DMS79 (cell line): ENCODE data around the gene LAMA5.

Experiments used
- DNase-seq: peaks from one replicate; lab custom pipeline; 2025; lab: John Stamatoyannopoulos, UW

The LAMA5 gene

GRCh38 chr20:62301773-62302340, 65.3 kb downstream of the LAMA5 start:
- no peak for DNase-seq

DNA sequence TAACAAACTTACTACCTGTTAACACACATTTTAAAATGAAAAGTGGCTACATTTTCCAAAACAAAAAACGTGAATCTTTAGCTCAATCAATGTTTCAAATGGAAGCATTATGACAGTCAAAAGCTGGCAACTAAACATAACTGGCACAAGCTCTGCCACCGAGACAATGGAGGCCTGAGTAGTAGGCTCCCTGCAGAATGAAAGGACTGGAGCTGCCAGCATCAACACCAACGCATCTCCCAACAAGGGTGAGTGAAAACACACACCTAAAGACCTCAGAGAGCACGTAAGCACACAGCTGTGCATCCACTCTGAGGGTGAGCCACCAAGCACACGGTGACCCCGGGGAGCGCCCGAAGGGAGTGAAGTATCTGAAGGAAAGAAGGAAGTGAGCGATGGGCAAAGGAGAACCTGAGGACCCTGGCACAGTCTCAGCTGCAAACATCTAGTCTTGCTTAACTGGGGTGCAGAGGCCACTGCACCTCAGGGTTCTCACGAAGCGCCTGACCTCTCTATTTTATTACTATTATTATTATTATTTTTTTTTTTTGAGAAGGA, 65.9 kb downstream of the LAMA5 start:
- DNase-seq = no peak

GRCh38 chr20:62300319-62300718, 66.8 kb downstream of the LAMA5 start:
- DNase-seq = no peak

- DNase-seq = no peak
These were observed 67.4 kb downstream of the LAMA5 start for GRCh38 chr20:62299666-62300236.

- DNase-seq = no peak
These were observed 68.4 kb downstream of the LAMA5 start for GRCh38 chr20:62298577-62299249.

DNA sequence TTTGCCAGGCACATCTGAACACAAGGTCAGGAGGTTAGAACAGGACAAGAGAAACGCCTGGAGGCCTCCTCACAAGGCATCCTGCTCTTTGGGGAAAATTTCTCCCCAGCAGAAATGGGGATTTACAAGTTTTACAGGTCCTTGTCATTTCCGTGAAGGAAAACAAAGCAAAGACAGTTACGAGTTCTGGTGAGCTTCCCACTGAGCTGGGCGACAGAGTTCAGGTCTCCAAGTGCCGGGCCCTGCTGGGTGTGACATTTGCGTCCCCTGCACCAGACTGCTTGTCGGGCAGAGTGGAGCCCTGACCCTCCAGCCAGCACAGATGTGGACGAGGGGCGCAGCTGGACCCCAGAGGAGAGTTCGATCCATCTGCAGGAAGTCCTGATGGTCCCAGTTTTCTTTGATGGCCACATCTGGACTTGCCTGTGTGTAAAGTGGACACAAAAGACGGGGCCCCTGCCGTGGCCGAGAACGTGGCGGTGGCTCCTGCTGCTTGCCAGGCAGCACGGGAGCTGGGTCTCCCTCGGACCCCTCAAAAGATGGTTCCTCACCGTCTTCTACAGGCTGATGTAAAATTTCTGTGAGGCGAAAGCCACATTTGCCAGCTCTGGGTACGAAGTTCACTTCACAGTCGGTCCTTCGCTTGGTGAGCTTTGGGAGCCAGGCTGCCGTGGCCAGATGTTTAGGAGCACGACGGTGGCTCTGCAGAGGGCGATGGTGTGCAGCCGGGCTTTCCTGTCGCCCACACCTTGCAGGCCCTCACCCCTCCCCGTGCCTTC, 69.5 kb downstream of the LAMA5 start:
- DNase-seq = no peak

- no peak for DNase-seq
These were observed 70.2 kb downstream of the LAMA5 start for GRCh38 chr20:62296724-62297448.

DNA sequence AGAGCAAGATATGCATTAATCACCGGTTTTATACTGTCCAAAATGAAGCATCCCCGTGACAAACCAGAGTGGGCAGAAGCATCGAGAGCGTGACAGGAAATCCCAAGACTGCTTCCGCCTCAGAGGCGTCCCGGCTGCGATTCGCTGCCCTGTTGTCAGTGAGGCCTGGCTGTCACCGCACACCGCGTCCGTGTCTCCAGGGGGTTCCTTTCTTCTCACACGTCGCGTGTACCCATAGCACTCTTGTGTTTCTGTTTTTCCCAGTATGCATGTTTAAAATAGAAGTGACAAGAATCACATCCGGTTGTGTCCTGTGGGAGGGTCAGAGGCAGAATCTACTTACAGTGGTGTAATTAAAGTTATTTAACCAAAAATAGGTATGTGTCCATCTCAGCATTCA, 72.6 kb downstream of the LAMA5 start:
- DNase-seq = no peak

DNA sequence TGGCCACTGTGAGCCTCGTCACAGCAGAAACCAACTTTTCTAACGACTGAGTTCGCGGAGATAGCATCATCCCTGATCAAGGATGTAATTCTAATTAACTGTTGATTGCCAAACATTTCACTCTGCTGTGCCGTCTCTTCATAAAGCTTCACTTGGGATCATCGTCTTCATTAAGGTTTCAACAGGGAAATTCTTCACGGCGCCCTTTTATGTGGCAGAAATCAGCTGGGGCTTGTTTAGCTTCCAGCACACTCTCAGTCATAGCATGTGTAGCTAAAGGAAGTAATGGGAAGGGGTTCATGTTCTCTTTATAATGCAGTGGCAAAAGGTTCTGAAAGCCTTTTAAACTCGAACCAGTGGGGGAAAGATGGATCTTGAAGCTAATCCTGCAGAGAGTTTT, 73.2 kb downstream of the LAMA5 start:
- DNase-seq = no peak

DNA sequence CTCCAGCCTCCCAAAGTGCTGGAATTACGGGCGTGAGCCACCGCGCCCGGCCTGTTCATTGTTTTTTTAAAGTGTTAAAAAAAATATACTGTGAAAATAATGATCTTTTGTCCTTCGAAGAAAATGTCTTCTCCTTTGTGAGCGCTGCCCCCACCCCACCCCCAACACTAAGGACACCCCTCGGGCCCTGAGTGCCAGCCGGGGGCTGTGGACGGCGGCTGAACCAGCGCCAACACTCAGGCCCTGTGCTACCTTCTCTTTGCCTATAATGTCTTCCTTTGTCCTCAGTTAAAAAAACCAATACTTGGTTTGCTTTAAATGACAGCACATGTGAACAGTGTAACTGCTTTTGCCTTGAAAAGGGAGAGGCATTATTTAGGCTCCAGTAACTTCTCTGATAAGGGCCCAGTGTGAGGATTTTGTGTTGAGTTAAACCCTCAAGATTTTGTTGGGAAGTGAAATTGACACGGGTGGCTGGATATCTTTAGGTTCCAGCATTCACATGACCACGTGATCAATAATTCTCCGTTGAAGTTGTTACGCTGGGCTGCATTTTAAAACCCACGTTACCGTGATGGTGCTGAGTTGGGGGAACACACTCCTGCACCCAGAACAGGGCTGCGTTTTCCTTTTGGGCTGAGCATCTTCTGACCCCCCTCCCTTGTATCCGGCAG, 73.9 kb downstream of the LAMA5 start:
- no peak for DNase-seq

GRCh38 chr20:62292108-62292507, 75.0 kb downstream of the LAMA5 start:
- no peak for DNase-seq

DNA sequence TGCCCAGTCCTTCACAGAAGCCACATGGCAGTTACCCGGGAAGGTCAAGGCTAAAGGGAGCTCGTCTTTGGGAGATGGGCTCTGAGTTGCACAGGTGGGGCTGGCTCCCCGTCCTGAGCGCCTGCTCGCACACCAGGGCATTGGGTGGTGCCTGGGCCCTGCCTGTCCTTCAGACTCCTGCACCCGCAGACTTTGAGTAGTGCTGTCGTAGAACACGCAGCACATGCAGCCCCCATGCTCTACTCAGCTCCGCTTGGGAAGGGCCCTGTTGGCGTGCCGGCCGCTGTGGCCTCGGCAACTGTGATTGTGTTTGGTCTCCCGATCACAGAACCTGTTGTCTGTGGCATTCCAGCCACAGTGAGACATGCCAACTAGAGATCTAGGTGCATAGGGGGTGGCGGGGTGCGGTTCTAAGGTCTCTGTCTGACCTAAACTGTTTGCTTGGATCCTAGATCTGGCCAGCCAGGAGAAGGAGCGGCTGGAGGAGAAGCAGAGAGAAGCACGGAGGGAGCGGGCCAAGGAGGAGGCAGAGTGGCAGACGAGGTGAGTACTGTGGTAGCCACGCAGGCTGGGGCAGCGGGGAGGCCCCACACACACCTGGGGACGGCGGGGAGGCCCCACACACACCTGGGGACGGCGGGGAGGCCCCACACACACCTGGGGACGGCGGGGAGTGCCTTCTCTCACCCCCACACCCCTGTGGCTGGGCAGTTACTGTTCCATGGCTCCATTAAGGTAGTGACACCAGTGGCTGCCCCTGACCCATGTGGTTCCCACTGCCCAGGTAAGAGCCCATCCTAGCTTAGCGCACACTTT, 75.7 kb downstream of the LAMA5 start:
- DNase-seq = no peak

DNA sequence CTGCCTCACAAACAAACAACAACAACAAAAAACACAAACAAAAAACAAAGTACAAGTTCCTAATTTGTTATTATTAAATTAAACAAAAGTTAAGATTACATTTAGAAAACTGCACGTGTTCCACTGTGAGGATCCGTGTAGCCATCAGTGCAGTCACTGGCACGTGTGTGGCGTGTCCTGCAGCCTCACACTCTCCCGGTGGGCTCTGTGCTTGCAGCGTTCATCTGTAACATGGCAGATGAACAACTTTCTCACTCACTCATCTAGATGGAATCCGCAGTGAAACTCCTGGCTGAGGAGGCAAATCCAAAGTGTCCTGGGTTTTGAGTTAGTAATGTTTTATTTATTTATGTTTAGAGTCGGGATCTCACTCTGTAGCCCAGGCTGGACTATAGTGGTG, 77.2 kb downstream of the LAMA5 start:
- no peak for DNase-seq

DNA sequence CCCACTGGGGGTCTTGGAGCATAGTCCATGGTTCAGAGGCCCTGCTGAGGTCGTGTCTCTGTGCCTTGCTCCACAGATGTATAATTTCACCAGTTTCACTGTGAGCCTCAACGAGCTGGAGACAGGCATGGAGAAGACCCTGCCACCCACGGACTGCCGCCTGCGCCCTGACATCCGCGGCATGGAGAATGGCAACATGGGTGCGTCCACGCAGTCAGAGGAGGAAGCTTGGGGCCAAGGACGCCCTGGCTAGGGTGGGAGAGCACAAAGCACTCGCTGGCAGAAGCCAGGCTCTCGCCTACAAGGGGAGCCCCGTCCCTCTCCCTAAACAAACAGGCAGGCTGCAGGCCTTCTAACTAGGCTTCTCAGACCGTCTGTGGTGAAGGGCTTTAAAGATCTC, 78.0 kb downstream of the LAMA5 start:
- DNase-seq = no peak

DNA sequence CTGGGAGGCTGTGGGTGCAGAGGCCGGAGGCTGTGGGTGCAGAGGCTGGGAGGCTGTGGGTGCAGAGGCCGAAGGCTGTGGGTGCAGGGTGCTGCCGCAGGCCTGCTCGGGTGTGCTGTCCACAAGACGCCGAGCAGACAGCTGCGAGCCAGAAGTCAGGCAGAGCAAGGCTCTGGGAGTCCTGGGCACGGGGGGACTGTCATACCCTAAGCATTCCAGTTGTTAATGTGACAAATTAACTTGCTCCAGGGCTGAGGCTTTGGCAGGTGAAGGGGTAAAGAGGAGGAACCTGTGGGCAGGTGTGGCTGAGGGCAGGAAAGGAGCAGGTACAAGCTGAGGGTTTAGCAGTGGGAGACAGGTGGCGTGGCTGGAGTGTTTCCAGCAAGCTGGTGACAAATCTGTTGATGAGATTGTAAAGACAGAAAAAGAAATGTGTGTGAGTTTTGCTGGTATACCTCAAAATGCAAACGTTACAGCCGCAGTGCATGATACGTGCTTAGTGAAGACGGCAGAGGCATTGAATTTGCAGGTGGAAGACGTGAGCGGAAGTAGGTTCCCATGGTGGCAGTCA, 78.5 kb downstream of the LAMA5 start:
- DNase-seq = no peak

- DNase-seq = no peak
These were observed 79.2 kb downstream of the LAMA5 start for GRCh38 chr20:62287759-62288534.

DNA sequence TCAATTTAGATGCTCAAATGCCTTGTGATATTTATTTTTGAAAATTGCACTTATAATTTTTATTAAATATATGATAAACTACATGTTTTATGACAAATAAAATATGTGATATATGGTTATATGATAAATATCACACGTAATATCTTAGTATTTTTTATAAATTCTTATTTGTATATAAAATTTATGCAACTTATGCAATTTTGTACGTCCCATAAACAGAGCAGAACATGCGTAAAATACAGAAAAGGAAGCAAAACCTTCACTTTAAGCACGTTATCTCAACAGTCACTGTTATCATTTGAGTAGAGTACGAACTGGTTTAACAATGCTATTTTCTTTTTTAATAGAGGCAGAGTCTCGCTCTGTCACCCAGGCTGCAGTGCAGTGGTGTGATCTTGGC, 80.0 kb downstream of the LAMA5 start:
- no peak for DNase-seq

DNA sequence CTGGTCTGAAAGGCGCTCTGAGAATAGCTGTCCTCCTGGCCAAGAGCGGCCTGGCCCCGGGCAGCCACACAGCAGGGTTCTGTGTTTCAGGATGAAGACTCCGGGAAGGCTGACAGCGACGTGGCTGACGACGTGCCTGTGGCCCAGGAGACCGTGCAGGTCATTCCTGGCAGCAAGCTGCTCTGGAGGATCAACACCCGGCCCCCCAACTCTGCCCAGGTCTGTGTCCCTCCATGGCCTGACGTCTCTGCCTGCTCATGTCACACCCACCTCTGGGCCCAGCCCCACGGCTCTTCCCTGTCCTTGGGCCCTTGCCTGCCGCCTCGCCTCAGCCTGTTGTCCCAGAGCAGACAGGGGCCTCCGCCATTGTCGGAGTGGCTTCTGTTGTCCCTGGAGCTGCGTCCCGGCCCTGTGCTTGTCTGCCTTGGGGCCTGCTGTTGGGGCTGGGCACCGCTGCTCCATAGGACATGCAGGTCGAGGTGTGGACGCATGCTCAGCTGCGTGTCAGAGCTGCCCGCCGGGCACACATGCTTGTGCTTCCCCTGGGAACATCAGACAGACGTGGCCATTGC, 80.5 kb downstream of the LAMA5 start:
- no peak for DNase-seq

GRCh38 chr20:62285722-62286121, 81.4 kb downstream of the LAMA5 start:
- DNase-seq = no peak
